Measurements from ENCODE around the gene STX5. TPM values are rescaled to one million over a fixed set of nuclear protein-coding genes. Genes with fewer than 3 reads are reported as not detected.
A peak's percentile ranks its signal among the peaks of the same experiment; 100 is the strongest.

Gene STX5
- total and polyA plus RNA-seq, 8 donors: 18.6 to 31.2 (median 26.9) TPM

DNA sequence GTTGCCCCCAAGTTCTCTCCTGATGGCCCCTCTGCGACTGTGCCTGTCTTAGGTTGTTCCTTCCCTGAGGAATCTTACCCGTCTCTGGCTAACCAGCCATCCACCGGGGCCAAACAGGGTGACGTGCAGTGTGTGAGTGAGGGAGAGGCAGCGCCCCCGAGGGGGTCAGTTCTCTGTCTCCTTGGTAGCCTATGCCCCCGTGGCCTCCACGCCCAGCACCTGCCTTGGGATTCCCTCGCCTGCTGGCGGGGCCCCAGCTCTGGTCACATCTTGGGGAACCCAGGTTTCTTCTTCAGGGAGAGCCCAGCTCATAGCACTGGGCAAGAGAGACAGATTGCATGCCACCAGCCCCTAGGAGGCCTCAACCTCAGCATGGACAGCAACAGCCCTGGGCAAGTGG is 32.4 kb downstream of the STX5 start:
- no peak for FAIRE-seq
- intact Hi-C loops (cut with DNase I): no loop called here
- peak in 1 of 6 donors; percentile 71 for DNase-seq

DNA sequence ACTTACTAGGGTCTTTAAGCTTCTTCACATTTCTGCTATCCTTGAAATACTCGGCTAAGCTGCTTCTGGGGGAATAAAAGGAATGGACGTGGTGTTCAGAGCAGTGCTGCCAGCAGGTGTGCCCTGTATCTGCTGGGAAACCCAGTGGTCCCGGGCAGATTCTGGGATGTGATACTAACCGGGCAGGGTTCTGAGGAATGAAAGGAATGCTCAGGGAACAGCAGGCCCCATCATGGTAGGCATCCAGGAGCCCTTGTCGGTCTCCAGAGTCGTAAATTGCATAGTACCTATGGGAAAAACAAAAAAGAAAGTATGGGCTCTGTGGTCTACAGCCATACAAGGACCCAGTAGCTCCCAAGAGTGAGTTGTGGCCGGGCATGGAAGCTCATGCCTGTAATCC is 35.6 kb downstream of the STX5 start:
- no peak for ATAC-seq
- TF ChIP-seq, protein P1, sequence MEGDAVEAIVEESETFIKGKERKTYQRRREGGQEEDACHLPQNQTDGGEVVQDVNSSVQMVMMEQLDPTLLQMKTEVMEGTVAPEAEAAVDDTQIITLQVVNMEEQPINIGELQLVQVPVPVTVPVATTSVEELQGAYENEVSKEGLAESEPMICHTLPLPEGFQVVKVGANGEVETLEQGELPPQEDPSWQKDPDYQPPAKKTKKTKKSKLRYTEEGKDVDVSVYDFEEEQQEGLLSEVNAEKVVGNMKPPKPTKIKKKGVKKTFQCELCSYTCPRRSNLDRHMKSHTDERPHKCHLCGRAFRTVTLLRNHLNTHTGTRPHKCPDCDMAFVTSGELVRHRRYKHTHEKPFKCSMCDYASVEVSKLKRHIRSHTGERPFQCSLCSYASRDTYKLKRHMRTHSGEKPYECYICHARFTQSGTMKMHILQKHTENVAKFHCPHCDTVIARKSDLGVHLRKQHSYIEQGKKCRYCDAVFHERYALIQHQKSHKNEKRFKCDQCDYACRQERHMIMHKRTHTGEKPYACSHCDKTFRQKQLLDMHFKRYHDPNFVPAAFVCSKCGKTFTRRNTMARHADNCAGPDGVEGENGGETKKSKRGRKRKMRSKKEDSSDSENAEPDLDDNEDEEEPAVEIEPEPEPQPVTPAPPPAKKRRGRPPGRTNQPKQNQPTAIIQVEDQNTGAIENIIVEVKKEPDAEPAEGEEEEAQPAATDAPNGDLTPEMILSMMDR (IDR thresholded peaks at IDR 0.05): no peak
- Histone ChIP-seq H3K4me1 (peaks cover 3 to 7% (median 6%) of the 10 kb centered on the region in 3 donors), H3K27ac (no peak overlapping the region), H3K36me3 (peaks cover 10 to 73% (median 45%) of the 10 kb centered on the region in 3 donors), H3K4me3 (no peak overlapping the region), H3K9me3 (no peaks in the 10 kb centered on the region), H3K27me3 (no peaks in the 10 kb centered on the region)
- WGBS, 2 donors: 82 to 84% methylated on average over 7 of the region's 7 CpGs
- intact Hi-C loops (cut with DNase I): no loop called here
- peak in 1 of 6 donors; percentile 12 for DNase-seq
- no peak for FAIRE-seq

More for the DNA sequence above, 32.4 kb downstream of the STX5 start:
- H3K9me3 ChIP-seq: no peaks in the 10 kb centered on the region
- no peak overlapping the region for H3K27ac ChIP-seq
- H3K4me1 ChIP-seq: peaks cover 0 to 14% (median 0%) of the 10 kb centered on the region in 3 donors
- H3K27me3 ChIP-seq: no peaks in the 10 kb centered on the region
- no peak for ATAC-seq
- WGBS, 2 donors: 92 to 96% methylated on average over 10 of the region's 10 CpGs
- TF ChIP-seq, protein P1 (IDR thresholded peaks at IDR 0.05): no peak
- peaks cover 10 to 74% (median 50%) of the 10 kb centered on the region in 3 donors for H3K36me3 ChIP-seq
- no peak overlapping the region for H3K4me3 ChIP-seq

DNA sequence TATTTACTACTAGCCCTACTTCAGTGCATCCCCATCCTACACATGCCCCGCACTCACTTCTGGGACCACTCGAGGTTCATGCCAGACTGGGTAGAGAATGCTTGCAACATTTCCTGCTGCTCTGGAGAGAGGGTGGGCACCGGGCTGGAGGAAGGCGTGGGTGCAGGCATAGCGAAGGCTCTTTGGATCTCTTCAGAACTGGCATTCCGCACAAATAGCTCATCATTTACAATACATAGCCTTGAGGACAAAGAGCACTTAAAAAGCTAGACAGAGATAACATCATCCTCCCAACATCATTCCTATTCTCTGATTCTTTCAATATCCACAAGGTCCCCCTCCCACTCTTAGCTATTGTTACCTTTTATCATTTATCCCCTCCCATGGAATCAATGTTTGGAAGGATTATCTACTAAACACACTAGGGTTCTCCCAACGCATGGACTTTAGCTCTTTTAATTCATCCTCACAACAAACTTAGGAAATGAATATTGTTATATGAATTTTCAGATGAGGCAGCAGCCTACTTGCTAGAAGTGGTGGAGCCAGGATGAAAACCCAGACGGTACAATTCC is 37.6 kb downstream of the STX5 start:
- intact Hi-C loops (cut with DNase I): no loop called here
- Histone ChIP-seq H3K27ac (no peak overlapping the region), H3K4me1 (peaks cover 7 to 13% (median 12%) of the 10 kb centered on the region in 3 donors), H3K9me3 (no peaks in the 10 kb centered on the region), H3K4me3 (no peak overlapping the region), H3K27me3 (no peaks in the 10 kb centered on the region), H3K36me3 (peaks cover 0 to 53% (median 30%) of the 10 kb centered on the region in 3 donors)
- TF ChIP-seq, protein P1 (IDR thresholded peaks at IDR 0.05): no peak
- WGBS, 2 donors: 89 to 90% methylated on average over 8 of the region's 8 CpGs
- FAIRE-seq: no peak
- ATAC-seq: no peak
- peak in 1 of 6 donors; percentile 10 for DNase-seq

DNA sequence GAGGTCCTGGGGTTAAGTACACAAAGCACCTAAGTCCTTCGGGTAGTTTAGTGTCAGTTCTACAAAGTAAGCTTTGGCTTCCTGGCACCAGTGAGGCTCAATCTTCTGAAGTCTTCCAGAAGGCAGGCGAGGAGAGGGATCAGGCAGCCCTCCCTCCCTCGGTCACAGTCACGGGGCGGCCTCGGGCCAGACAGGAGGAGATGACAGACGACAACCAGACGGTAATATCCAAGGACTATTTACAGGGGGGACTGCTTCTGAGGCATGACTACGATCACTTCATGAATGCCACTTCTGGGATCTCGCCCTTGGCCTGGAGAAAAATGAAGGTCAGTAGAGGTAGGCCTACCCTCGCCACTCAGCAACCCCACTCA is 39.7 kb downstream of the STX5 start:
- FAIRE-seq (no peak), DNase-seq (peak in 1 of 6 donors; percentile 56), ATAC-seq (peak in 3 of 4 donors; percentile 0 to 4 (median 1))
- Histone ChIP-seq H3K27ac (peak overlapping the region in 3 of 4 donors; percentile 71 to 79 (median 72)), H3K4me1 (peaks cover 7 to 23% (median 19%) of the 10 kb centered on the region in 3 donors), H3K27me3 (no peaks in the 10 kb centered on the region), H3K4me3 (peak overlapping the region in 3 of 4 donors; percentile 85 to 96 (median 90)), H3K36me3 (peaks cover 0 to 32% (median 30%) of the 10 kb centered on the region in 3 donors), H3K9me3 (no peaks in the 10 kb centered on the region)
- 23 to 26% methylated on average over 11 of the region's 11 CpGs for WGBS, 2 donors
- TF ChIP-seq, protein P1 (IDR thresholded peaks at IDR 0.05): no peak
- intact Hi-C loops (cut with DNase I): no loop called here

Data from pancreas (tissue), 10 donors.